ENCODE measurements around the gene SGPL1.

The SGPL1 gene

DNA sequence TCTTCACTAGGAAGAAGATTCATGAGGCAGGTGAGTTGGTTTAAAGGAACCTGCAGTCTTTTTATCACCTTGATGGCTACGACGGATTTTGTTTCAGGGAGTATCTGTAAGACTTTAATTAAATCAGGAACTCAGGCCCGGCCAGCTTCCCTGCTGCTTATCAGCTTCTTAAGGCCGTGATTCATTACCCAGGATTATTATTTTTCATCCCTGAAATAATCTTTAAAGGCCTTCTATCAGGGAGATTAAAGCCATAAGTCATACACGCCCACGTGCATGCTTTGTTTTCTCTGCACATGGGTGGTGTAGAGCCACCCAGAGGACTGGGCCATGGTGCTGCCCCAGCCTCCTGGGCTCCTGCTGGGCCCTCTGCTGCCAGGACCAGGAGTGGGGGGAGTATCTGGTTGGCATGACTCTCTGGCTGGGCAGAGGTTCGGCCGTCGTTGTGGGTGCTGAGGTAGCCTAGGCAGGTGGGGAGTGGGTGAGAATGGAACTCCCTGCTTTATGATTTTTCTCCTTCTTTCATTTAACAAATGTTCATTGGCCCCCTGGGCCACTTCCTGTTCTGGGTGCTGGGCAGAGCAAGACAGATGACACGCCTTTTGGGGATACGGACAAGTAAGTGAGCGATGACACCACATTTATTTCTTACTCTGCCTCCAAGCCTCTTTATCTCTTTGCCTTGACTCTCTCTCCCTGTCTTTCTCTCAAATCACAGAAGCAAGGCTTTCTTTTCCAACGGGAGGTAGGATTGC is 111.6 kb downstream of the SGPL1 start:
- H3K27me3 ChIP-seq (ENCODE audit: insufficient read depth, low read depth): peaks cover 18% of the 10 kb centered on the region; the same call in 1 of the 2 replicates
- no peaks in the 10 kb centered on the region for H3K36me3 ChIP-seq (ENCODE audit: insufficient read depth)
- H3K4me3 ChIP-seq (IDR thresholded peaks at IDR 0.05; ENCODE audit: insufficient read depth, low read depth, low read length): no peak overlapping the region
- no peaks in the 10 kb centered on the region for H3K4me1 ChIP-seq (ENCODE audit: low read depth, poor library complexity, severe bottlenecking)
- no peaks in the 10 kb centered on the region for H4K20me1 ChIP-seq (ENCODE audit: insufficient read depth)
- H3K4me2 ChIP-seq: no peak overlapping the region
- TF ChIP-seq, protein P1, sequence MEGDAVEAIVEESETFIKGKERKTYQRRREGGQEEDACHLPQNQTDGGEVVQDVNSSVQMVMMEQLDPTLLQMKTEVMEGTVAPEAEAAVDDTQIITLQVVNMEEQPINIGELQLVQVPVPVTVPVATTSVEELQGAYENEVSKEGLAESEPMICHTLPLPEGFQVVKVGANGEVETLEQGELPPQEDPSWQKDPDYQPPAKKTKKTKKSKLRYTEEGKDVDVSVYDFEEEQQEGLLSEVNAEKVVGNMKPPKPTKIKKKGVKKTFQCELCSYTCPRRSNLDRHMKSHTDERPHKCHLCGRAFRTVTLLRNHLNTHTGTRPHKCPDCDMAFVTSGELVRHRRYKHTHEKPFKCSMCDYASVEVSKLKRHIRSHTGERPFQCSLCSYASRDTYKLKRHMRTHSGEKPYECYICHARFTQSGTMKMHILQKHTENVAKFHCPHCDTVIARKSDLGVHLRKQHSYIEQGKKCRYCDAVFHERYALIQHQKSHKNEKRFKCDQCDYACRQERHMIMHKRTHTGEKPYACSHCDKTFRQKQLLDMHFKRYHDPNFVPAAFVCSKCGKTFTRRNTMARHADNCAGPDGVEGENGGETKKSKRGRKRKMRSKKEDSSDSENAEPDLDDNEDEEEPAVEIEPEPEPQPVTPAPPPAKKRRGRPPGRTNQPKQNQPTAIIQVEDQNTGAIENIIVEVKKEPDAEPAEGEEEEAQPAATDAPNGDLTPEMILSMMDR (conservative IDR thresholded peaks at IDR 0.05; ENCODE audit: low read depth, low read length): no peak
- no peak overlapping the region for H3K27ac ChIP-seq
- no peaks in the 10 kb centered on the region for H3K79me2 ChIP-seq (ENCODE audit: insufficient read depth, low read depth)
- no peak overlapping the region for H3K9ac ChIP-seq
- H2AFZ ChIP-seq (ENCODE audit: low read depth): no peak overlapping the region

DNA sequence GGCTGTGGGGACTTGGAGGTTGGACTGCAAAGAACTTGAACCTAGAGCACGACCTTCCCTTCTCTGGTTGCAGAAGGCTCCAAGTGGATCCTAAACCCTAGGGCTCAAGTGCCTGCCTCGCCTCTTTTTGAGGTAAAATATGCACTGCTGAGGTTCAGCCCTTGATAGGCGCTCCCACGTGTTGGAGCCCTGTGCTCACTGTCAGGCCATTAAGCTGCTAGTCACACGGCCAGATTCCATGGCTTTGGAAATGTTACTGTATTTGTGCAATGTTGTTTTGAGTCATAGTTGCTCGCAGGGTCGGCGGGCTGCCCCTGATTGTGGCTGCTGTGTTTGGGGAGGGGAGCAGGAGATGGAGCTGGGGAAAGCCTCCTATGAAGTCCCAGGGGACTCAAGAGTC is 112.4 kb downstream of the SGPL1 start:
- Histone ChIP-seq H3K4me2 (no peak overlapping the region), H3K4me3 (IDR thresholded peaks at IDR 0.05; ENCODE audit: insufficient read depth, low read depth, low read length) (no peak overlapping the region), H3K9ac (no peak overlapping the region), H3K27me3 (ENCODE audit: insufficient read depth, low read depth) (peaks cover 21% of the 10 kb centered on the region; the same call in 1 of the 2 replicates), H2AFZ (ENCODE audit: low read depth) (no peak overlapping the region), H4K20me1 (ENCODE audit: insufficient read depth) (no peaks in the 10 kb centered on the region), H3K79me2 (ENCODE audit: insufficient read depth, low read depth) (no peaks in the 10 kb centered on the region), H3K36me3 (ENCODE audit: insufficient read depth) (no peaks in the 10 kb centered on the region), H3K4me1 (ENCODE audit: low read depth, poor library complexity, severe bottlenecking) (no peaks in the 10 kb centered on the region), H3K27ac (no peak overlapping the region)
- TF ChIP-seq, protein P1 (conservative IDR thresholded peaks at IDR 0.05; ENCODE audit: low read depth, low read length): no peak

DNA sequence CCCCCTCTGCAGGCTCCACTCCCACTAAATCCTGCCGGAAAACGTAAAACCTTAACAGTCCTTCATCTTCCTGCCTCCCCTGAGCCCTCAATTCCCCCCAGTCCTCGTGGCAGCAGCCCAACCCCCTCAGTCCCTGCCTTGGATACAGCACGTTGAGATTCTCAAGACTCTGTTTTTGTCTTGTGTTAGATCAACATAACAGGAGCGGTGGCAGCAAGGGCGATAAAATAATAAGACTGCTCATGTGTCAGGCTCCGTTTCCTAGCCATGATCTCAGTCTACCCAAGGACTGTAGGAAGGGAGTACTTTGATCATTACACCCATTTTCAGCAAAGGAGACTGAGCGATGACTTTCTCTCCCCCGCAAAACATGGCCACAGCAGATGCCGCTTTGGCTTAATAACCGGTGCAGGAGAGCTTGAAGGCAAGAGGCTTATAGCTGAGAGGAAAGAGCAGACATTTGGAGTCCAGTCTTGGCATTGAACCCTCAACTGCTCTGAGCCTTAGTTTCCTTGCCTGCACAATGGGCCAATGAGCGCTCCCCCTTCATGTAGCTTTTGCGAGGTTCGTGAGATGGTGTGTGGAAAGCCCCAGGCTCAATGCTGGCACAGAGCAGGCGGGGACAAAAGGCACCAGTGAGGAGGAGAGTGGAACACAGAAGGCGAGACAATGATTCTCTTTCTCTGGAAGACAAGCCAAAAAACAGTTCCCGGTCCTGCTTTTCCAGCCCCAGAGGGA is 114.7 kb downstream of the SGPL1 start:
- Histone ChIP-seq H3K4me1 (ENCODE audit: low read depth, poor library complexity, severe bottlenecking) (no peaks in the 10 kb centered on the region), H3K9ac (no peak overlapping the region), H3K4me3 (IDR thresholded peaks at IDR 0.05; ENCODE audit: insufficient read depth, low read depth, low read length) (no peak overlapping the region), H3K79me2 (ENCODE audit: insufficient read depth, low read depth) (no peaks in the 10 kb centered on the region), H3K36me3 (ENCODE audit: insufficient read depth) (no peaks in the 10 kb centered on the region), H3K27ac (no peak overlapping the region), H3K4me2 (no peak overlapping the region), H2AFZ (ENCODE audit: low read depth) (no peak overlapping the region), H4K20me1 (ENCODE audit: insufficient read depth) (no peaks in the 10 kb centered on the region), H3K27me3 (ENCODE audit: insufficient read depth, low read depth) (peaks cover 21% of the 10 kb centered on the region; the same call in 1 of the 2 replicates)
- TF ChIP-seq, protein P1 (conservative IDR thresholded peaks at IDR 0.05; ENCODE audit: low read depth, low read length): no peak
